ENCODE data around the gene RETSAT.
"Not testable (repeated sequence)": the region's sequence is repeated elsewhere in the genome, so short reads cannot be mapped to it uniquely, and the experiment has no call there.

RETSAT gene

GRCh38 chr2:85378257-85378656 is 23.9 kb upstream of the RETSAT start:
- no peak for DNase-seq (ENCODE audit: low read depth)

GRCh38 chr2:85377083-85377482 is 22.8 kb upstream of the RETSAT start:
- DNase-seq (ENCODE audit: low read depth) = no peak

DNA sequence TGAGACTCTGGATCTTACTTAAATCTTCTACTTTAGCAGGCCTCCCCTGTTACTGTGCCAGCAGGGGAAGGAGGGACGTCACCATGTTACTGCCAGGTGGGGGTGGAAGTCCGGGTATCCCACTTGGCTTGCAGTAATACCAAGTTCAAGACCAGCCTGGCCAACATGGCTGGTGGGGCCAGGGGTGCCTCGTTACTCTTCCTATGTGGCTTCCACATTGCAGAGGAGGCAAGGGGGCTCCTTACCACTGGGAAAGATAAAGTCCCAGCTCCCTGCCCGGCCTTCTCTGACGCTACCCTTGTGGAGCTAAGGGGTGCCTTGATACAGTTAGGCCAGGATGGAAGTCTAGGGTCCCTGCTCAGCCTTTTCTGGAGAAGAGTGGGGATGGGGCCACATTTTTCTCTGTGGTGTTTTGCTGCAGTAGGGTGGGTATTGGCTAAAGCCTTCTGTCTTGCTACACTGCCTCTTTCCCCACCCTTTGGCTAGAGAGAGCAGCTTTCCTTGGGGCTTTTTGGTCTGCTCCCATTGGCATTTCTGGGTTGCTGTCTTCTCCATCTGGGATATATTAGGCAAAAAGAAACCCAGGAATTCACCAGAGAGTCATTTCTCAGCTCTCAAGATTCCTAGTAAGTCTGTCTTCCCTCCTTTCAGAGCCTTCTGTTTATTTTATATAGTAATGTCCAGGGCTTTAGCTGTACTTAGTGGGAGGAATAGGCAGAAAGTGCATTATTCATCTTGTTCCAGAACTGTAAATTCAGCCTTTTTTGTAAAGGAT is 22.1 kb upstream of the RETSAT start:
- no peak for DNase-seq (ENCODE audit: low read depth)

GRCh38 chr2:85371045-85371444 is 16.7 kb upstream of the RETSAT start:
- DNase-seq (ENCODE audit: low read depth) = no peak

DNA sequence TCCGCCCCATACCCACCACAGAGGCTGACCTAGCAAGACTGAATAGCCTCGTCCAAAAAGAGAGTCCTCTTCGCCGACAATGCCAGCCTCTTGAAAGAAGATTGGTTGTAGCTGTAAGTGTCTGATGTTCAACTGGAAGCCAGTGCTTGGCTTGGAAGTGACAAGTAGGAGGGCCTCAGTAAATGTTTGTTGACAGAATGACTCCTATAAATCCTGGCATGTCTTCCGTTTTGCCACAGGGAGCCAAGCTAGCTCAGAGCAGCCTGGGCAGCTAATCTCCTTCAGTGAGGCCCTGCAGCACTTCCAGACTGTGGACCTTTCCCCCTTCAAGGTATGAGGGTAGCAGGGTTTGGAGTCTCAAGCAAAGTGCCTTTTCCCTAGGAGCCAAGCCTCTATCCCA is 15.2 kb upstream of the RETSAT start:
- no peak for DNase-seq (ENCODE audit: low read depth)

DNA sequence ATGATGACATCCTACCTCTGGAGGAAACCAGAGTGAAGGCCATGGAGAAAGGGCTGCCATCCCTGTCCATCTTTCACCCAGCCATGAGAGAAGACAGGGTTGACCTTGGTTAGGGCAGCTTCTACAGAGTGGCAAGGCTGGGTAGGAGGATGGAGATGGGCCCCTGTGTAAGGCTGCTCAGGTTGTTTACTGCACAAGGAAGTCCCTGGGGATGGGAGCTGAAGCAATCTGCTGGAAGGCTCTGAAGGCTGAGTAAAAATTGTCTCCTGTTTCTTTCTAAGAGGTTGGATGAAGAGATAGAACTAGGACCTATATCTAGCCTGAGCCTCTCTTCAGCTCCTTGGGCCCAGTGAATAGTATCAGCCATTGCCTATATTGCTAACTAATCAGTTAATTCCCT is 14.6 kb upstream of the RETSAT start:
- no peak for DNase-seq (ENCODE audit: low read depth)

- DNase-seq (ENCODE audit: low read depth) = no peak
Observed at GRCh38 chr2:85367180-85367579, 12.9 kb upstream of the RETSAT start.

DNA sequence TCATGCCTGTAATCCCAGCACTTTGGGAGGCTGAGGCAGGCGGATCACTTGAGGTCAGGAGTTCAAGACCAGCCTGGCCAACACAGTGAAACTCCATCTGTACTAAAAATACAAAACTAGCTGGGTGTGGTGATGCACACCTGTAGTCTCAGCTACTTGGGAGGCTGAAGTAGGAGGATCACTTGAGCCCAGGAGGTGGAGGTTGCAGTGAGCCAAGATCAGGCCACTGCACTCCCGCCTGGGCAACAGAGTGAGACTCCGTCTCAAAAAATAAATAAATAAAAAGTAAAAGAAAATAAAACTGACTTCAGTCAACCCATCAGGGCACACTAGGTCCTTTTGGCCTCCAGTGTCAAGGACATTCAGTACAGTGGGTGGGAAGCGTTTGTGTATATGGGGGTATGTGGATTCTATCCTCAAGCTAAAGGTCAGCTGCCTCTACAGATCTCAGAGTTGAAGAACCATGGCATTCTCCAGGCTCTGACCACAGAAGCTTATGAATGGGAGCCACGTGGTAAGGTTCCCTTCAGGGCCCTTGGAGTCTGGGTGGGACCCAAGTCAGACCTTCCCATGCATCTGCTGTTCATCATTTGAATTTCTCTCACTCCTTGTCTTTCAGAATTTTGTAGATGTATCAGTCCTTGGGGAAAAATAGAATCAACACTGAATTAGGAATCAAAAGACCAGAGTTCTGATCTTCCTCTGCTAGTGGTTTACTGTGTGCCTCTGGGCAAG is 8.5 kb upstream of the RETSAT start:
- DNase-seq (ENCODE audit: low read depth) = not testable (repeated sequence)

DNA sequence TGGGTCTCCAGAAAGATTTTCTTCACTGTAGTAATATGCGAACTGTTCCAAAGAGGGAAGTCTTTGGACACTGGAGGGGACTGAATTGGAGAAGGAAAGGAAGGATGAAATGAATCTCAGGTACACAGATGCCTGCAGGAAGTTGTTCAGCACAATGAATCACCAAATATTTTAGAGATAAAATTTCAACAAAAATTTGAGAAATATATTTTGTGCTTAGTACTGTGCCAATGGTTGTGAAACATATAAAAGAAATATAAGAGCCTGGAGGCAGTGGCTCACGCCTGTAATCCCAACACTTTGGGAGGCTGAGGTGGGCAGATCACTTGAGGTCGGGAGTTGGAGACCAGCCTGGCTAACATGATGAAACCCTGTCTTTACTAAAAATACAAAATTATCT is 3.4 kb upstream of the RETSAT start:
- DNase-seq (ENCODE audit: low read depth) = no peak

DNA sequence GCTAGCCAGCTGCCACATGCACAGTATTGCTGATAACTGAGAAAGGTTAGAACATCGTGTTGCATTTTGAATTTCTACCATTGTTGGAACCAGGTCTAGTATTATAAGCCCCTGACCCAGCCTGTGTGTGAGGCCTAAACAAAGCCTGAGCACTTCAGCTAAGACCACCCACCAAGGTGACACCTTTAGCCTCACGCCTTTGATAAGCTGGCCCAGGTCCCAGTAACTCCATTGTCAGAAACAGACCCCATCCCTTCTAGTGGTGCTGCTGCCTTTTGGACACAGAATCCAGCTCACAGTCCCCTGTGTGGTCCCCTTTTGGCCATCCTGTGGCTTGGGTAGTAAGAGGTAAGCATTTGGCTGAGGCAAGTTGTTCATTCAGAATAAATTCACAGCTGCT is 1.9 kb upstream of the RETSAT start:
- no peak for DNase-seq (ENCODE audit: low read depth)

- no peak for DNase-seq (ENCODE audit: low read depth)
Observed at GRCh38 chr2:85355521-85355920, 1.2 kb upstream of the RETSAT start.

- DNase-seq (ENCODE audit: low read depth) = no peak
Observed at GRCh38 chr2:85355073-85355410, 714 bp upstream of the RETSAT start.

DNA sequence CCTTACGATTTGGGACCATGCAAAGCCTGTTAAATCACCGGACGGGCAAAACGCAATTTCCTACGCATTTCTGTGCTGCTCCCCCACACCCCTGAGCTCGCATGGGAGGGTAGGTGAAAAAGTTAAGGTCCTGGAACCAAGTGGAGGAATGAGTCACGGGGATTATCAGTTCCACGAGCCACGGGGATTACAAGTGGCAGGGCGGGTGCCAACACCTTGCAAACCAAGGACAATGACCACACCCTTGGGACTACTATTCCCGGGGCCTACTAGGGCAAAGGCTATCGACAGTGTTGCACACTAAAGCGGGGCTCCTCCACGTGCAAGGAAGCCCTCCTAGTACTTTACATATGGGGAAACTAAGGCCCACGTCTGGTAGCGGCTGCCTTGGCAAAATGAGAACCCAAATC is 447 bp downstream of the RETSAT start:
- DNase-seq (ENCODE audit: low read depth) = no peak

DNA sequence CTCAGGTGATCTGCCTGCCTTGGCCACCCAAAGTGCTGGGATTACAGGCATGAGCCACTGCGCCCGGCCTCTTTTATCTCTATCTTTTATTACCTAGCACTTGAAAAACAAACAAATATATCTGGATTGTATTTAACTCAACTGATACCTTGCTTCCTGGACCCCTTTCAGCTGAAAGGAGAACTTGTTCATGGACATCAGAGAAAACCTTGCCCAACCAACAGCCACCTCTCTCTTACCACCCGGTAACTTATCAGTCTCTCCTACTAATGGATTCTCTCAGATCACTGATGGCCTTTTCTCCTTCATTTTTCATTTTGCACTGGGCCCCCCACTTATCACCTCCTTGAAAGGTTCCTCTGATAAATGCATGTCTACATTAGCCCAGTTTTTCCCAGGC is 6.7 kb downstream of the RETSAT start:
- no peak for DNase-seq (ENCODE audit: low read depth)

GRCh38 chr2:85344356-85344954 is 9.9 kb downstream of the RETSAT start:
- DNase-seq (ENCODE audit: low read depth) = no peak

DNA sequence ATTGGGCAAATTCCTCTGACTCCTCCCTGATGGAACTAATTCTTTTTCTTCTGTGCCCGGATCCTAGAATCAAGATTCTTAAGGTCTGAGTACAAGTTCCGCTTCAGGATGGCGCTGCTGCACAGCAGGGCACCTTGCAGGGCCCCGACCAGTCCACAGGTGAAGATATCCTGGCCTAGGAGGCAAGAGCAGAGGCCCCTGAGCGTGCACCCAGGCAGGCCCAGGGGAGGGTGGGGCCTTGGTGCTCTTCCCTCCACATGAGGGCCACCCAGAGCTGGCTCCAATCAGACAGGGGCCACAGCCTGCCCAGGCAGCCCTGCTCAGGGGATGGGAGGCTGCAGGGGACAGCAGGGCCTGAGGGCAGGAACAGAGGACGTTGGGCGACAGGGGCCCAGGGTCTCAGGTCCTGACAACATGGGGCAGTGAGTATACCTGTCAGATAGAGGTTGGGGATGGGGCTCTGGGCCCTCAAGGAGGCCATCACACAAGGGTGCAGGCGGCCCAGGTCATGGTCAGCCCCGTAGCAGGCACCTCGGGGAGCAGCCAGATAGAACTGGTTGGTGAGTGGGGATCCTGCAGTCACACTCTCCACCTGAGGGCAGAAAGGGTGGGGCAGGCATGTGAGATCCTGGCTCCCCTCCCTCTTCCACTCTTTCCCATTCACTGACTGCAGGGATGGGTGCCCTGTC is 11.0 kb downstream of the RETSAT start:
- not testable (repeated sequence) for DNase-seq (ENCODE audit: low read depth)

DNA sequence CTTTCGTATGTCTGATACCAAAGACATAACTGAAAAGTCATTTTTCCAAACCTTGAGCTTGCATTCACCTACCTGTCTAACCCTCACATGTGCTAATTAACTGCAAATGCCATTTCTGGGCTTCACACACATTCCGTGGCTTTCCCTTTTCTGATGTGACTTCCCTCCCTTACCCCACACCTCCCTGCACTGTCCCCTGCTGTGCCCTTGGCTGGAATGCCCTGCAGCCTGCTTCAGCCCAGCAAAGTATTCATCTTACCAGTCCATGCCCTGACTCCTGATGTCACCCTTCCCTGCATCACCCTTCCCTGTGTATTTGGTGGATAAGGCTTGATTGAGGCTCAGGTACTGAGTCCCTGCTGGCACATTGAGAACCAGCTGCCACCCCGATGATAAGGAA is 12.2 kb downstream of the RETSAT start:
- DNase-seq (ENCODE audit: low read depth) = no peak

GRCh38 chr2:85341269-85342029 is 12.9 kb downstream of the RETSAT start:
- DNase-seq (ENCODE audit: low read depth) = no peak

GRCh38 chr2:85340034-85340892 is 14.1 kb downstream of the RETSAT start:
- DNase-seq (ENCODE audit: low read depth) = no peak

GRCh38 chr2:85334928-85335327 is 19.4 kb downstream of the RETSAT start:
- no peak for DNase-seq (ENCODE audit: low read depth)

DNA sequence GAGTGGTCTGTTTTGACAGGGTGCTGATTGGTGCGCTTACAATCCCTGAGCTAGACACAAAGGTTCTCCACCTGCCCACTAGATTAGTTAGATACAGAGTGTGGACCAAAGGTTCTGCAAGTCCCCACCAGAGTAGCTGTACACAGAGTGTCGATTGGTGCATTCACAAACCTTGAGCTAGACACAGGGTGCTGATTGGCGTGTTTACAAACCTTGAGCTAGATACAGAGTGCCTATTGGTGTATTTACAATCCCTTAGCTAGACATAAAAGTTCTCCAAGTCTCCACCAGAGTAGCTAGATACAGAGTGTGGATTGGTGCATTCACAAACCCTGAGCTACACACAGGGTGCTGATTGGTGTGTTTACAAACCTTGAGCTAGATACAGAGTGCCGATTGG is 20.5 kb downstream of the RETSAT start:
- not testable (repeated sequence) for DNase-seq (ENCODE audit: low read depth)
